WTC11 (cell line): ENCODE results near the gene AQP12A. TPM values are rescaled to one million over a fixed set of nuclear protein-coding genes. Genes with fewer than 3 reads are reported as not detected.

Experiments
- ATAC-seq: fragments of 200-7000 bp; cut with Tn5 transposase; 2 replicates; pipeline ENCODE4 v1.10.0; 2021; ENCODE audit warnings: mild to moderate bottlenecking, moderate library complexity
- CTCF ChIA-PET: fragments of 300-600 bp; sonication (Branson Sonifier 250); formaldehyde crosslinking; loops from one replicate; lab custom pipeline; 2021; ENCODE audit warnings: antibody characterized with exemption; lab: Charles Lee
- POLR2A ChIA-PET: fragments of 350-600 bp; sonication (Branson Sonifier 250); formaldehyde crosslinking; loops from one replicate; lab custom pipeline; 2021; ENCODE audit warnings: antibody characterized with exemption; lab: Charles Lee
- DNase-seq: peaks from one replicate; pipeline ENCODE4 v3.0.0; 2021; ENCODE audit warnings: low spot score
- H3K27ac Mint-ChIP-seq: 2 replicates; pipeline ENCODE4 v1.8.0; 2021; ENCODE audit warnings: mixed read lengths
- H3K27me3 Mint-ChIP-seq: 2 replicates; pipeline ENCODE4 v1.8.0; 2021; ENCODE audit warnings: low read depth, mild to moderate bottlenecking, moderate library complexity, mixed read lengths
- H3K36me3 Mint-ChIP-seq: 2 replicates; pipeline ENCODE4 v1.8.0; 2021; ENCODE audit warnings: mixed read lengths
- H3K4me1 Mint-ChIP-seq: 2 replicates; pipeline ENCODE4 v1.8.0; 2022; ENCODE audit warnings: mixed read lengths
- H3K4me3 Mint-ChIP-seq: 2 replicates; pipeline ENCODE4 v1.8.0; 2021; ENCODE audit warnings: mild to moderate bottlenecking, moderate library complexity, mixed read lengths
- H3K9me3 Mint-ChIP-seq: 2 replicates; pipeline ENCODE4 v1.8.0; 2021; ENCODE audit warnings: mixed read lengths
- FOXP1 ChIP-seq: sonication (generic); formaldehyde crosslinking; IDR thresholded peaks from 2 replicates; pipeline ENCODE4 v1.8.0; 2022; ENCODE audit warnings: missing genetic modification reagents, mild to moderate bottlenecking, moderate library complexity, borderline replicate concordance
- GRHL2 ChIP-seq: fragments of 250-450 bp; sonication (Bioruptor Pico); IDR thresholded peaks from 2 replicates; pipeline ENCODE4 v1.8.0; 2022; ENCODE audit warnings: mild to moderate bottlenecking, moderate library complexity; ENCODE audit not compliant: insufficient replicate concordance, severe bottlenecking
- HMGA2 ChIP-seq: fragments of 250-450 bp; sonication (Bioruptor Pico); IDR thresholded peaks from 2 replicates; pipeline ENCODE4 v1.4.0; 2021; ENCODE audit warnings: mild to moderate bottlenecking, moderate library complexity
- NFATC4 ChIP-seq: fragments of 250-450 bp; sonication (Bioruptor Pico); IDR thresholded peaks from 2 replicates; pipeline ENCODE4 v1.9.0; 2021; ENCODE audit warnings: mild to moderate bottlenecking
- SOX15 ChIP-seq: fragments of 250-450 bp; sonication (Bioruptor Pico); IDR thresholded peaks from 2 replicates; pipeline ENCODE4 v1.9.0; 2021; ENCODE audit warnings: mild to moderate bottlenecking
- ZNF121 ChIP-seq: sonication (generic); formaldehyde crosslinking; IDR thresholded peaks from 2 replicates; pipeline ENCODE4 v1.8.0; 2023; ENCODE audit warnings: missing genetic modification reagents
- ZNF232 ChIP-seq: sonication (generic); formaldehyde crosslinking; IDR thresholded peaks from 2 replicates; pipeline ENCODE4 v1.8.0; 2022; ENCODE audit warnings: mild to moderate bottlenecking, missing genetic modification reagents
- ZNF317 ChIP-seq: sonication (generic); formaldehyde crosslinking; IDR thresholded peaks from 2 replicates; pipeline ENCODE4 v1.8.1; 2023; ENCODE audit warnings: low read depth, mild to moderate bottlenecking, moderate library complexity, missing genetic modification reagents, borderline replicate concordance
- total RNA-seq: library from RNA; stranded (reverse); gene quantifications from 3 replicates; pipeline ENCODE4 v1.2.3, GENCODE V29; 2021
- TF ChIP-seq, protein P1 (sequence below): sonication (generic); formaldehyde crosslinking; IDR thresholded peaks from 2 replicates; pipeline ENCODE4 v1.8.1; 2023; ENCODE audit warnings: mild to moderate bottlenecking, missing genetic modification reagents
- TF ChIP-seq, protein P2 (sequence below): sonication (generic); formaldehyde crosslinking; IDR thresholded peaks from 2 replicates; pipeline ENCODE4 v1.8.0; 2023; ENCODE audit warnings: missing genetic modification reagents, mild to moderate bottlenecking, borderline replicate concordance
- TF ChIP-seq, protein P3 (sequence below): sonication (generic); formaldehyde crosslinking; IDR thresholded peaks from 2 replicates; pipeline ENCODE4 v1.8.0; 2023; ENCODE audit warnings: missing genetic modification reagents
- TF ChIP-seq, protein P4 (sequence below): sonication (generic); formaldehyde crosslinking; IDR thresholded peaks from 2 replicates; pipeline ENCODE4 v1.8.0; 2023; ENCODE audit warnings: mild to moderate bottlenecking, missing genetic modification reagents
- TF ChIP-seq, protein P5 (sequence below): sonication (generic); formaldehyde crosslinking; IDR thresholded peaks from 2 replicates; pipeline ENCODE4 v1.8.1; 2023; ENCODE audit warnings: mild to moderate bottlenecking, moderate library complexity, missing genetic modification reagents

AQP12A gene
- total RNA-seq, 1 experiment from 2014 or later: not detected

DNA sequence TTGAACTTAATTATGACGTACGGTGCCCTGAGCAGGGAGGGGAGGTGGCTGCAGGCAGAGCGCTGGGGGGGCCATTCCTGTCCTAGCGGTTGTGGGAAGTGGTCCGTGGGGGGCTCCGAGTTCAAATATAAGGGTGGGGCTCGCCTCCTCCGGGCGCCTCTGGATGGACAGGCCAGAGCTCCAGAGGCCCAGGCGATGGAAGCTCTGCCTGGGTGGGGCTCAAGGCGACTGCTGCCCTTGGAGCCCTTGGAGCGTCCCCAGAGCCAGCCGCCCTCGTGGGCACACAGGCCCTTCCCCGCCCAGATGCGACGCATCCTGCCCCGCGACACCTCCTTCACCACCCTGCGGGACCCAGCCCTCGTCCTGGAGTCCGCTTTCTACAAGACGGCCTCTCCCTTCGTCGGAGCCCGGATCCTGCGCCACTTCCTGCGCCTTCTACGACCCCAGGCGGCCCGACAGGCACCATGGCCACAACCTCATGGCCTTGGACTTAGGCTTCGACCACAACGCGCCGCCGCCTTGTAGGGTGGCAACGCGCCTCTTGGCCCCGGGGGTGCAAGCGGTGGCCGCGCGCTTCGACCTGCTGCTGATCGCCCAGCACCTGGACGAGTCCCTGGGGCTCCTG lies 19.5 kb upstream of the AQP12A start:
- ATAC-seq: no peak
- no peaks in the 10 kb centered on the region for H3K36me3 Mint-ChIP-seq
- H3K27me3 Mint-ChIP-seq: peaks cover 40% of the 10 kb centered on the region
- no peak for DNase-seq
- H3K27ac Mint-ChIP-seq: no peak overlapping the region
- no peaks in the 10 kb centered on the region for H3K4me1 Mint-ChIP-seq
- POLR2A ChIA-PET: no interaction called here
- TF ChIP-seq, protein P1, sequence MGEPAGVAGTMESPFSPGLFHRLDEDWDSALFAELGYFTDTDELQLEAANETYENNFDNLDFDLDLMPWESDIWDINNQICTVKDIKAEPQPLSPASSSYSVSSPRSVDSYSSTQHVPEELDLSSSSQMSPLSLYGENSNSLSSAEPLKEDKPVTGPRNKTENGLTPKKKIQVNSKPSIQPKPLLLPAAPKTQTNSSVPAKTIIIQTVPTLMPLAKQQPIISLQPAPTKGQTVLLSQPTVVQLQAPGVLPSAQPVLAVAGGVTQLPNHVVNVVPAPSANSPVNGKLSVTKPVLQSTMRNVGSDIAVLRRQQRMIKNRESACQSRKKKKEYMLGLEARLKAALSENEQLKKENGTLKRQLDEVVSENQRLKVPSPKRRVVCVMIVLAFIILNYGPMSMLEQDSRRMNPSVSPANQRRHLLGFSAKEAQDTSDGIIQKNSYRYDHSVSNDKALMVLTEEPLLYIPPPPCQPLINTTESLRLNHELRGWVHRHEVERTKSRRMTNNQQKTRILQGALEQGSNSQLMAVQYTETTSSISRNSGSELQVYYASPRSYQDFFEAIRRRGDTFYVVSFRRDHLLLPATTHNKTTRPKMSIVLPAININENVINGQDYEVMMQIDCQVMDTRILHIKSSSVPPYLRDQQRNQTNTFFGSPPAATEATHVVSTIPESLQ (CRISPR knock-in tag): no peak
- TF ChIP-seq FOXP1 (no peak), ZNF317 (CRISPR knock-in tag) (no peak), SOX15 (CRISPR knock-in tag) (no peak), HMGA2 (CRISPR knock-in tag) (no peak), ZNF121 (CRISPR knock-in tag) (no peak), GRHL2 (CRISPR knock-in tag) (no peak), NFATC4 (CRISPR knock-in tag) (no peak), ZNF232 (CRISPR knock-in tag) (no peak)
- TF ChIP-seq, protein P2, sequence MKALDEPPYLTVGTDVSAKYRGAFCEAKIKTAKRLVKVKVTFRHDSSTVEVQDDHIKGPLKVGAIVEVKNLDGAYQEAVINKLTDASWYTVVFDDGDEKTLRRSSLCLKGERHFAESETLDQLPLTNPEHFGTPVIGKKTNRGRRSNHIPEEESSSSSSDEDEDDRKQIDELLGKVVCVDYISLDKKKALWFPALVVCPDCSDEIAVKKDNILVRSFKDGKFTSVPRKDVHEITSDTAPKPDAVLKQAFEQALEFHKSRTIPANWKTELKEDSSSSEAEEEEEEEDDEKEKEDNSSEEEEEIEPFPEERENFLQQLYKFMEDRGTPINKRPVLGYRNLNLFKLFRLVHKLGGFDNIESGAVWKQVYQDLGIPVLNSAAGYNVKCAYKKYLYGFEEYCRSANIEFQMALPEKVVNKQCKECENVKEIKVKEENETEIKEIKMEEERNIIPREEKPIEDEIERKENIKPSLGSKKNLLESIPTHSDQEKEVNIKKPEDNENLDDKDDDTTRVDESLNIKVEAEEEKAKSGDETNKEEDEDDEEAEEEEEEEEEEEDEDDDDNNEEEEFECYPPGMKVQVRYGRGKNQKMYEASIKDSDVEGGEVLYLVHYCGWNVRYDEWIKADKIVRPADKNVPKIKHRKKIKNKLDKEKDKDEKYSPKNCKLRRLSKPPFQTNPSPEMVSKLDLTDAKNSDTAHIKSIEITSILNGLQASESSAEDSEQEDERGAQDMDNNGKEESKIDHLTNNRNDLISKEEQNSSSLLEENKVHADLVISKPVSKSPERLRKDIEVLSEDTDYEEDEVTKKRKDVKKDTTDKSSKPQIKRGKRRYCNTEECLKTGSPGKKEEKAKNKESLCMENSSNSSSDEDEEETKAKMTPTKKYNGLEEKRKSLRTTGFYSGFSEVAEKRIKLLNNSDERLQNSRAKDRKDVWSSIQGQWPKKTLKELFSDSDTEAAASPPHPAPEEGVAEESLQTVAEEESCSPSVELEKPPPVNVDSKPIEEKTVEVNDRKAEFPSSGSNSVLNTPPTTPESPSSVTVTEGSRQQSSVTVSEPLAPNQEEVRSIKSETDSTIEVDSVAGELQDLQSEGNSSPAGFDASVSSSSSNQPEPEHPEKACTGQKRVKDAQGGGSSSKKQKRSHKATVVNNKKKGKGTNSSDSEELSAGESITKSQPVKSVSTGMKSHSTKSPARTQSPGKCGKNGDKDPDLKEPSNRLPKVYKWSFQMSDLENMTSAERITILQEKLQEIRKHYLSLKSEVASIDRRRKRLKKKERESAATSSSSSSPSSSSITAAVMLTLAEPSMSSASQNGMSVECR: no peak
- TF ChIP-seq, protein P3, sequence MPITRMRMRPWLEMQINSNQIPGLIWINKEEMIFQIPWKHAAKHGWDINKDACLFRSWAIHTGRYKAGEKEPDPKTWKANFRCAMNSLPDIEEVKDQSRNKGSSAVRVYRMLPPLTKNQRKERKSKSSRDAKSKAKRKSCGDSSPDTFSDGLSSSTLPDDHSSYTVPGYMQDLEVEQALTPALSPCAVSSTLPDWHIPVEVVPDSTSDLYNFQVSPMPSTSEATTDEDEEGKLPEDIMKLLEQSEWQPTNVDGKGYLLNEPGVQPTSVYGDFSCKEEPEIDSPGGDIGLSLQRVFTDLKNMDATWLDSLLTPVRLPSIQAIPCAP (CRISPR knock-in tag): no peak
- TF ChIP-seq, protein P4, sequence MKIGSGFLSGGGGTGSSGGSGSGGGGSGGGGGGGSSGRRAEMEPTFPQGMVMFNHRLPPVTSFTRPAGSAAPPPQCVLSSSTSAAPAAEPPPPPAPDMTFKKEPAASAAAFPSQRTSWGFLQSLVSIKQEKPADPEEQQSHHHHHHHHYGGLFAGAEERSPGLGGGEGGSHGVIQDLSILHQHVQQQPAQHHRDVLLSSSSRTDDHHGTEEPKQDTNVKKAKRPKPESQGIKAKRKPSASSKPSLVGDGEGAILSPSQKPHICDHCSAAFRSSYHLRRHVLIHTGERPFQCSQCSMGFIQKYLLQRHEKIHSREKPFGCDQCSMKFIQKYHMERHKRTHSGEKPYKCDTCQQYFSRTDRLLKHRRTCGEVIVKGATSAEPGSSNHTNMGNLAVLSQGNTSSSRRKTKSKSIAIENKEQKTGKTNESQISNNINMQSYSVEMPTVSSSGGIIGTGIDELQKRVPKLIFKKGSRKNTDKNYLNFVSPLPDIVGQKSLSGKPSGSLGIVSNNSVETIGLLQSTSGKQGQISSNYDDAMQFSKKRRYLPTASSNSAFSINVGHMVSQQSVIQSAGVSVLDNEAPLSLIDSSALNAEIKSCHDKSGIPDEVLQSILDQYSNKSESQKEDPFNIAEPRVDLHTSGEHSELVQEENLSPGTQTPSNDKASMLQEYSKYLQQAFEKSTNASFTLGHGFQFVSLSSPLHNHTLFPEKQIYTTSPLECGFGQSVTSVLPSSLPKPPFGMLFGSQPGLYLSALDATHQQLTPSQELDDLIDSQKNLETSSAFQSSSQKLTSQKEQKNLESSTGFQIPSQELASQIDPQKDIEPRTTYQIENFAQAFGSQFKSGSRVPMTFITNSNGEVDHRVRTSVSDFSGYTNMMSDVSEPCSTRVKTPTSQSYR (CRISPR knock-in tag): no peak
- TF ChIP-seq, protein P5, sequence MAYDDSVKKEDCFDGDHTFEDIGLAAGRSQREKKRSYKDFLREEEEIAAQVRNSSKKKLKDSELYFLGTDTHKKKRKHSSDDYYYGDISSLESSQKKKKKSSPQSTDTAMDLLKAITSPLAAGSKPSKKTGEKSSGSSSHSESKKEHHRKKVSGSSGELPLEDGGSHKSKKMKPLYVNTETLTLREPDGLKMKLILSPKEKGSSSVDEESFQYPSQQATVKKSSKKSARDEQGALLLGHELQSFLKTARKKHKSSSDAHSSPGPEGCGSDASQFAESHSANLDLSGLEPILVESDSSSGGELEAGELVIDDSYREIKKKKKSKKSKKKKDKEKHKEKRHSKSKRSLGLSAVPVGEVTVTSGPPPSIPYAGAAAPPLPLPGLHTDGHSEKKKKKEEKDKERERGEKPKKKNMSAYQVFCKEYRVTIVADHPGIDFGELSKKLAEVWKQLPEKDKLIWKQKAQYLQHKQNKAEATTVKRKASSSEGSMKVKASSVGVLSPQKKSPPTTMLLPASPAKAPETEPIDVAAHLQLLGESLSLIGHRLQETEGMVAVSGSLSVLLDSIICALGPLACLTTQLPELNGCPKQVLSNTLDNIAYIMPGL (CRISPR knock-in tag): no peak
- TF ChIP-seq, all 79 proteins: peak for 0
- CTCF ChIA-PET: interaction anchor here (1.1 kb wide), 1 partner anchor 31 kb away, joined by 4 read pairs; no protein-coding TSS in a partner anchor
- H3K9me3 Mint-ChIP-seq: no peaks in the 10 kb centered on the region
- no peak overlapping the region for H3K4me3 Mint-ChIP-seq
